ENCODE results near the gene YPEL1.

Gene YPEL1

DNA sequence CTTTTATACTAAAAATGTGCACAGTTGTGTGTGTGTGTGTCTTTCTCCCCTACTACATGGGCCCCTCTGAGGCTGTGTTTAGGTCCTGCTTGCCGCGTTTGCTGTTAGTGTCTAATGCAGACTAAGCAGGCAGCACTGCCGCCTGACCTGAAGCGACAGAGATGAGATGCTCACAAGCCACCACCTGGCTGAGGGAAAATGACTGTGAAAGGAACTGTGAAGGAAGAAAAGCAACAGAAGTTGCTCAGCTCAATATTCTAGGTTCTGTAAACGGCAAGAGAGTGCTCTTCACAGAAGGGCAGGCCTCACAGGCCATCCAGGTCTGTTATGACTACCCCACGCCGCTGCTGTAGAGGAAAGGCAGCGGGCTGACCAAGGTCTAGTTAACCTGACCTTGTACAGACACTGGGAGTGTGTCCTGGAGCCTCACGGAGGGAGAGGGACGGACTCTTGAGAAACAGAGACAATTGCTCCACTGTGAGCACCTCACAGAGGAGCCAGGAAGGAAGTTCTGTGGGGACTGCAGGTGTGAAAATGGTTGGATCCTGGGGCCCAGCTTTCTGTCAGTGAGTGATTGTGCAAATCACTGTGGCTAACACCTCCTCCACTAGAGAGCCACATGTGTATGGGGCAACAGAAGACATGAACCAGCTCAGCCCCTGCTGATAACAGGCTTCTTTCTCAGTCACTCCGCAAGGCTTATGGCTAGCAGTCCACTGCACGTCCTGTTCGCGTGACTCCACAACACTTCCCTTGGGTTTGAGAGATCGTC is 31.3 kb upstream of the YPEL1 start:
- no peak for DNase-seq (ENCODE audit: low read depth)
- no peak overlapping the region for H3K4me3 ChIP-seq (ENCODE audit: low read depth, low read length)
- no peak for TF ChIP-seq CTCF (IDR thresholded peaks at IDR 0.05; ENCODE audit: control insufficient read depth, extremely low read depth, insufficient read depth)

- no peak for TF ChIP-seq CTCF (IDR thresholded peaks at IDR 0.05; ENCODE audit: control insufficient read depth, extremely low read depth, insufficient read depth)
- H3K4me3 ChIP-seq (ENCODE audit: low read depth, low read length) = no peak overlapping the region
- DNase-seq (ENCODE audit: low read depth) = no peak
Measured at GRCh38 chr22:21765909-21766529, 30.4 kb upstream of the YPEL1 start.

- no peak for DNase-seq (ENCODE audit: low read depth)
- H3K4me3 ChIP-seq (ENCODE audit: low read depth, low read length) = no peak overlapping the region
- no peak for TF ChIP-seq CTCF (IDR thresholded peaks at IDR 0.05; ENCODE audit: control insufficient read depth, extremely low read depth, insufficient read depth)
Measured at GRCh38 chr22:21764038-21764804, 28.6 kb upstream of the YPEL1 start.

GRCh38 chr22:21762712-21763581 is 27.4 kb upstream of the YPEL1 start:
- TF ChIP-seq CTCF (IDR thresholded peaks at IDR 0.05; ENCODE audit: control insufficient read depth, extremely low read depth, insufficient read depth) = no peak
- no peak for DNase-seq (ENCODE audit: low read depth)
- H3K4me3 ChIP-seq (ENCODE audit: low read depth, low read length) = no peak overlapping the region

DNA sequence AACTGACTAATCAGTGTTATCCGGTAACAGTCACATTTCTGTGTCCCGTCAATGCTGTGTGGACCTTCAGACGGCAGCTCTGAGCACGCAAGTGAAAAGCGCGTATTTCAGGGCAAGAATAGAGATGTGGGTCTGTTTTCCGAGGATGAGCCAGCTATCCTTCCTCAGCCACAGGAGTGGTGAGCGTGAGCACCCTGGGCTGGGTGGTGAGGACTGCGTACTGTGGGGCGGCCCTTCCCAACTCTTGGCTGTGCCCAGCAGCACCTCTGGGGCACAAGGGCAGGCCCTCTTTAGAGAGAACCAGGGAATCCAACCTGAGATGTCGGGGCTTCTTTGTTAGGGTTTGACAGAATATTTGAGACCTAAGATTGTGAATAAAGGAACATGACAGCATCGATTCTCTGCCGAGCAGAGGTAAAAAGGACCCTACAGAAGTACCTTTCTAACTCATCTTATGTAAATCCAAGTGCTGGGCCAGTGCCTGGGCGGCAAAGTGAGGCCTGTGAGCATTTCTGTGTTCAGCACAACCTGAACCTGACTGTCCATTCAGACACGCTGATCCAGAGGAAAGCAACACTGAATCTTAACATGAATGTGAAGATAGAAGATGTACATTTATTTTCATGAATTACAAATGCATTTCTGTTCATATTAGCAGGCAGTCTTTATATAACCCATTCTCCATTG is 26.5 kb upstream of the YPEL1 start:
- DNase-seq (ENCODE audit: low read depth) = no peak
- H3K4me3 ChIP-seq (ENCODE audit: low read depth, low read length) = no peak overlapping the region
- no peak for TF ChIP-seq CTCF (IDR thresholded peaks at IDR 0.05; ENCODE audit: control insufficient read depth, extremely low read depth, insufficient read depth)

DNA sequence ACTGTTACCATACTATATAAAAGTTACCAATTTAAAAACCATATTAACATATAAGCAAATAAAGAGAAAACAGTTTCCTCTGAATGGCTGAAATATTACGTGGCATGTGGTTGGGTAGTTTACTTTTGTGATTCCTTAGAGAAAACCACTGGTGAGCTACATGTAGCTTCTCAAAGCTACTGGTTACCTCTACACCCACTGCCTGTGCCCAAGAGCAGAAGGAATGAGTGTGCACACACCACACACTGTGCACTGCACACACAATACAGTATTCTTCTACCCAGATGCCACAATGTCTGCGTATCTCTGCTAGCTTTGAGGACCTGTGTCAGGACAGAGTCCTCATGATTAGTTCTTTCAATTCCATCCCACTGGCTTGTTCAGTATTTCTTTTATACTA is 25.5 kb upstream of the YPEL1 start:
- H3K4me3 ChIP-seq (ENCODE audit: low read depth, low read length) = no peak overlapping the region
- no peak for TF ChIP-seq CTCF (IDR thresholded peaks at IDR 0.05; ENCODE audit: control insufficient read depth, extremely low read depth, insufficient read depth)
- DNase-seq (ENCODE audit: low read depth) = no peak

Data from LNCaP clone FGC (cell line).